ENCODE results near the gene ZSCAN5A. TPM values are rescaled to one million over a fixed set of nuclear protein-coding genes. Genes with fewer than 3 reads are reported as not detected.

Gene ZSCAN5A
- total and polyA plus RNA-seq, 2 of the 13 experiments (the other 11 are each of a cell fraction or from before 2014, with no cell fraction given): 9.5 to 17.8 TPM

GRCh38 chr19:56312342-56312741 is 2.3 kb downstream of the ZSCAN5A start:
- Histone ChIP-seq H3K9me3 (ENCODE audit: low read length) (no peaks in the 10 kb centered on the region), H3K4me3 (replicated peaks in 1 of 3; ENCODE audit: insufficient read depth in 1 of 3, low read depth in 2 of 3, low read length in 3 of 3) (no peak overlapping the region), H3K36me3 (replicated peaks in 1 of 2; ENCODE audit: control insufficient read depth in 1 of 2, insufficient read depth in 2 of 2, low read length in 2 of 2) (peaks cover 5 to 9% of the 10 kb centered on the region in 2 experiments; a peak in 4 of 5 replicates), H4K20me1 (ENCODE audit: insufficient read depth, low read length) (no peaks in the 10 kb centered on the region), H3K27ac (ENCODE audit: extremely low read length, insufficient read depth, low read length) (no peak overlapping the region), H3K79me2 (ENCODE audit: insufficient read depth, low read length) (no peaks in the 10 kb centered on the region), H3K9ac (ENCODE audit: insufficient read depth, low read depth, low read length) (no peak overlapping the region), H3K4me1 (ENCODE audit: insufficient read depth, low read length) (peaks cover 35% of the 10 kb centered on the region), H3K4me2 (ENCODE audit: low read depth, low read length) (no peak overlapping the region), H2AFZ (ENCODE audit: low read length) (no peak overlapping the region), H3K27me3 (ENCODE audit: control insufficient read depth in 1 of 2, insufficient read depth in 2 of 2, low read length in 2 of 2) (no peaks in the 10 kb centered on the region; a peak in 1 of 5 replicates)
- WGBS (ENCODE audit: low lambda C conversion rate): 94% methylated on average over 4 of the region's 4 CpGs
- intact Hi-C loops (cut with micrococcal nuclease; ENCODE audit: unreplicated experiment) (no loop called here), in situ Hi-C loops (cut with HindIII; ENCODE audit: extremely low pct_ligation_motif_present, low pct_unique_long_range_greater_than_20kb) (loop anchor here (10.0 kb wide), 1 partner anchor 238 kb away; no protein-coding TSS in a partner anchor)
- TF ChIP-seq NCOR1 (IDR thresholded peaks at IDR 0.05; ENCODE audit: borderline replicate concordance, low read length) (no peak), IRF2 (CRISPR knock-in tag; IDR thresholded peaks at IDR 0.05) (no peak), PCBP2 (optimal IDR thresholded peaks at IDR 0.05; ENCODE audit: low read depth, low read length, poor library complexity, severe bottlenecking) (no peak), U2AF1 (optimal IDR thresholded peaks at IDR 0.05; ENCODE audit: low read depth, low read length) (no peak), NKX3-1 (CRISPR knock-in tag; IDR thresholded peaks at IDR 0.05) (no peak), ZNF446 (CRISPR knock-in tag; IDR thresholded peaks at IDR 0.05) (no peak)
- TF ChIP-seq, protein P1, sequence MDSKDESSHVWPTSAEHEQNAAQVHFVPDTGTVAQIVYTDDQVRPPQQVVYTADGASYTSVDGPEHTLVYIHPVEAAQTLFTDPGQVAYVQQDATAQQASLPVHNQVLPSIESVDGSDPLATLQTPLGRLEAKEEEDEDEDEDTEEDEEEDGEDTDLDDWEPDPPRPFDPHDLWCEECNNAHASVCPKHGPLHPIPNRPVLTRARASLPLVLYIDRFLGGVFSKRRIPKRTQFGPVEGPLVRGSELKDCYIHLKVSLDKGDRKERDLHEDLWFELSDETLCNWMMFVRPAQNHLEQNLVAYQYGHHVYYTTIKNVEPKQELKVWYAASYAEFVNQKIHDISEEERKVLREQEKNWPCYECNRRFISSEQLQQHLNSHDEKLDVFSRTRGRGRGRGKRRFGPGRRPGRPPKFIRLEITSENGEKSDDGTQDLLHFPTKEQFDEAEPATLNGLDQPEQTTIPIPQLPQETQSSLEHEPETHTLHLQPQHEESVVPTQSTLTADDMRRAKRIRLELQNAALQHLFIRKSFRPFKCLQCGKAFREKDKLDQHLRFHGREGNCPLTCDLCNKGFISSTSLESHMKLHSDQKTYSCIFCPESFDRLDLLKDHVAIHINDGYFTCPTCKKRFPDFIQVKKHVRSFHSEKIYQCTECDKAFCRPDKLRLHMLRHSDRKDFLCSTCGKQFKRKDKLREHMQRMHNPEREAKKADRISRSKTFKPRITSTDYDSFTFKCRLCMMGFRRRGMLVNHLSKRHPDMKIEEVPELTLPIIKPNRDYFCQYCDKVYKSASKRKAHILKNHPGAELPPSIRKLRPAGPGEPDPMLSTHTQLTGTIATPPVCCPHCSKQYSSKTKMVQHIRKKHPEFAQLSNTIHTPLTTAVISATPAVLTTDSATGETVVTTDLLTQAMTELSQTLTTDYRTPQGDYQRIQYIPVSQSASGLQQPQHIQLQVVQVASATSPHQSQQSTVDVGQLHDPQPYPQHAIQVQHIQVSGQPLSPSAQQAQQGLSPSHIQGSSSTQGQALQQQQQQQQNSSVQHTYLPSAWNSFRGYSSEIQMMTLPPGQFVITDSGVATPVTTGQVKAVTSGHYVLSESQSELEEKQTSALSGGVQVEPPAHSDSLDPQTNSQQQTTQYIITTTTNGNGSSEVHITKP (CRISPR knock-in tag; IDR thresholded peaks at IDR 0.05; ENCODE audit: low read depth): no peak
- BruUV-seq (replicated peaks): no TSS peak
- ChIA-PET POLR2A (interaction anchor here (2.5 kb wide), 1 partner anchor 170 kb away, joined by 8 read pairs; no protein-coding TSS in a partner anchor), CTCF (ENCODE audit: low intra/inter-chr PET ratio, low total read pairs) (no interaction called here)
- DNase-seq (ENCODE audit: low spot score) (no peak), ATAC-seq (no peak), FAIRE-seq (no peak)

Data from HepG2 (cell line).